Heart left ventricle (tissue), 13 donors: ENCODE measurements around the gene RAB6D.
"Not testable (repeated sequence)": the region's sequence is repeated elsewhere in the genome, so short reads cannot be mapped to it uniquely, and the experiment has no call there.

Experiments
- POLR2A ChIP-seq, 2 donors: fragments of 450-650 bp; IDR thresholded peaks; one replicate each; pipeline ENCODE4 v1.6.1; 2017; ENCODE audit warnings: antibody characterized with exemption in 2 of 2, mild to moderate bottlenecking in 2 of 2, moderate library complexity in 2 of 2
- TF ChIP-seq, protein P1 (sequence below), 12 donors: fragments of 200-600 bp; sonication (generic) in 4 of 12; IDR thresholded peaks; one replicate each; pipeline versions ENCODE4 v1.5.0 to v1.8.0; 2018 to 2022; ENCODE audit warnings: antibody characterized with exemption in 12 of 12, mild to moderate bottlenecking in 5 of 12
- donor health status: ischemic (EF 13 %, LVEDD 7.1; RV severe dilation, severe dysfunction).
- donor health status: DM: no; HTN: yes; CAD: no.
- donor health status: DM: no; HTN: no; CAD: no.
- donor health status: ischemic (EF 25% LVEDD 6.9; RV normal size, moderate dysfunction).
- donor health status: ischemic (EF 25% LVEDD 5.7; RV mildly dilated, moderate dysfunction).
- donor health status: ischemic (EF 35%, LVEDD 5.7; RV mildly dilated, moderate dysfunction).
- donor health status: nonischemic (EF 11% LVEDD 7.7; RV severe dilation, severe dysfunction).
- donor health status: DM: yes; HTN: yes; CAD: no.
- donor health status: PGD.
- donor health status: ischemic (EF 29% LVEDD 5.4; RV normal size, mild dysfunction).
- donor health status: nonischemic (EF 23%, LVEDD 6.1; RV moderate dilation, normal function).

DNA sequence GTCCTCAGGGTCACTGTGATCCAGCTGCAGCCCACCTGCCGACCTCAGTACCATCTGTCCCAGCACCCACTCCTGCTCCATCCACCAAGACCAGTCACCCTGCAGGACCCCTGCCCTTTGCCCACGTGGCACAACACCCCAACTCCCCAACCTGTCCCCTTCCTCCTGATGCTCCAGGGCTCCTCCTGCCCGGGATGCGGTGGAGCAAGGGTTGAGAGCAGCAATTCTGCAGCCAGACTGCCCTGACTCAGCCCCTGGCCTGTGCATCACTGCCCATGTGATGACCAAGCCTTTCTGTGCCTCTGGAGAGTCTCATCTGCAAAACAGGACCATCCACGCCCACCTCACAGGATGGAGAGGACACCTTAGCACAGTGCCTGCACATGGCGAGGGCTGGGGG is 24.9 kb upstream of the RAB6D start:
- TF ChIP-seq, protein P1, sequence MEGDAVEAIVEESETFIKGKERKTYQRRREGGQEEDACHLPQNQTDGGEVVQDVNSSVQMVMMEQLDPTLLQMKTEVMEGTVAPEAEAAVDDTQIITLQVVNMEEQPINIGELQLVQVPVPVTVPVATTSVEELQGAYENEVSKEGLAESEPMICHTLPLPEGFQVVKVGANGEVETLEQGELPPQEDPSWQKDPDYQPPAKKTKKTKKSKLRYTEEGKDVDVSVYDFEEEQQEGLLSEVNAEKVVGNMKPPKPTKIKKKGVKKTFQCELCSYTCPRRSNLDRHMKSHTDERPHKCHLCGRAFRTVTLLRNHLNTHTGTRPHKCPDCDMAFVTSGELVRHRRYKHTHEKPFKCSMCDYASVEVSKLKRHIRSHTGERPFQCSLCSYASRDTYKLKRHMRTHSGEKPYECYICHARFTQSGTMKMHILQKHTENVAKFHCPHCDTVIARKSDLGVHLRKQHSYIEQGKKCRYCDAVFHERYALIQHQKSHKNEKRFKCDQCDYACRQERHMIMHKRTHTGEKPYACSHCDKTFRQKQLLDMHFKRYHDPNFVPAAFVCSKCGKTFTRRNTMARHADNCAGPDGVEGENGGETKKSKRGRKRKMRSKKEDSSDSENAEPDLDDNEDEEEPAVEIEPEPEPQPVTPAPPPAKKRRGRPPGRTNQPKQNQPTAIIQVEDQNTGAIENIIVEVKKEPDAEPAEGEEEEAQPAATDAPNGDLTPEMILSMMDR (IDR thresholded peaks at IDR 0.05) = not testable (repeated sequence)
- TF ChIP-seq POLR2A (IDR thresholded peaks at IDR 0.05) = not testable (repeated sequence)
